ENCODE data around the gene RGL2. TPM values are rescaled to one million over a fixed set of nuclear protein-coding genes. Genes with fewer than 3 reads are reported as not detected.

Gene RGL2
- total RNA-seq, 1 experiment from 2014 or later = 84.4 TPM

GRCh38 chr6:33317669-33318425 is 19.1 kb upstream of the RGL2 start, which contains the start of gene ZBTB22:
Gene ZBTB22, minus strand, starts transcription at chr6:33317744. Its CDS starts 828 bp downstream, at chr6:33316916.
- TF ChIP-seq SIN3A (IDR thresholded peaks at IDR 0.05; ENCODE audit: borderline replicate concordance, insufficient read depth, low read depth, low read length) (no peak), POLR2AphosphoS5 (IDR thresholded peaks at IDR 0.05; ENCODE audit: low read depth, low read length) (peak; percentile 80)
- intact Hi-C loops (cut with micrococcal nuclease; ENCODE audit: unreplicated experiment) = no loop called here
- peaks cover 55% of the 10 kb centered on the region for H3K4me1 ChIP-seq (ENCODE audit: control insufficient read depth, insufficient read depth, low read length)

GRCh38 chr6:33317419-33317668 is 18.6 kb upstream of the RGL2 start:
- H3K36me3 ChIP-seq (ENCODE audit: control insufficient read depth, insufficient read depth, low read length) = peaks cover 16% of the 10 kb centered on the region
- no TSS peak for BruUV-seq (replicated peaks)
- H3K27ac ChIP-seq (ENCODE audit: low read length) = no peak overlapping the region
- POLR2A ChIA-PET = interaction anchor here (0.6 to 1.1 kb wide), 3 partner anchors 18 to 102 kb away, joined by 3 to 6 read pairs (median 5); no protein-coding TSS in a partner anchor
- H3K4me3 ChIP-seq (ENCODE audit: low read depth in 2 of 2, low read length in 2 of 2) = peak overlapping the region; percentile 45 to 60
- in situ Hi-C loops (cut with HindIII; ENCODE audit: low pct_unique_long_range_greater_than_20kb, low sequenced_read_pairs) = no loop called here
- CTCF ChIA-PET = interaction anchor here (0.7 to 1.4 kb wide), 4 partner anchors 13 to 109 kb away, joined by 3 to 6 read pairs (median 4); partner anchors contain the start of gene RGL2
- H3K27me3 ChIP-seq (ENCODE audit: control insufficient read depth, insufficient read depth, low read length) = no peaks in the 10 kb centered on the region
- no peaks in the 10 kb centered on the region for H3K9me3 ChIP-seq (ENCODE audit: control insufficient read depth, insufficient read depth, low read depth, low read length)
- peaks cover 55% of the 10 kb centered on the region for H3K4me1 ChIP-seq (ENCODE audit: control insufficient read depth, insufficient read depth, low read length)
- TF ChIP-seq CTCF (IDR thresholded peaks at IDR 0.05) = no peak
- no peak for TF ChIP-seq POLR2AphosphoS5 (IDR thresholded peaks at IDR 0.05; ENCODE audit: low read depth, low read length)
- no peak for TF ChIP-seq REST (IDR thresholded peaks at IDR 0.05; ENCODE audit: insufficient read depth in 1 of 2, low read depth in 2 of 2, low read length in 1 of 2)
- TF ChIP-seq SIN3A (IDR thresholded peaks at IDR 0.05; ENCODE audit: borderline replicate concordance, insufficient read depth, low read depth, low read length) = no peak
- DNase-seq (ENCODE audit: low read depth, low spot score) (no peak), ATAC-seq (no peak)
- intact Hi-C loops (cut with micrococcal nuclease; ENCODE audit: unreplicated experiment) = no loop called here

More at GRCh38 chr6:33317669-33318425, 19.1 kb upstream of the RGL2 start, which contains the start of gene ZBTB22:
- no peaks in the 10 kb centered on the region for H3K27me3 ChIP-seq (ENCODE audit: control insufficient read depth, insufficient read depth, low read length)
- BruUV-seq (replicated peaks) = no TSS peak
- ChIA-PET POLR2A (interaction anchor here (0.6 to 1.1 kb wide), 4 partner anchors 10 to 1542 kb away, joined by 3 to 6 read pairs (median 3); no protein-coding TSS in a partner anchor), CTCF (interaction anchor here (0.6 to 1.4 kb wide), 7 partner anchors 14 to 383 kb away, joined by 3 to 6 read pairs (median 5); partner anchors contain the start of gene RGL2)
- H3K9me3 ChIP-seq (ENCODE audit: control insufficient read depth, insufficient read depth, low read depth, low read length) = no peaks in the 10 kb centered on the region
- H3K36me3 ChIP-seq (ENCODE audit: control insufficient read depth, insufficient read depth, low read length) = peaks cover 18% of the 10 kb centered on the region
- in situ Hi-C loops (cut with HindIII; ENCODE audit: low pct_unique_long_range_greater_than_20kb, low sequenced_read_pairs) = no loop called here
- peak; percentile 94 for DNase-seq (ENCODE audit: low read depth, low spot score)
- H3K27ac ChIP-seq (ENCODE audit: low read length) = peak within 1 kb of the TSS; percentile 89
- ATAC-seq = peak; percentile 82
- peak within 1 kb of the TSS; percentile 60 to 67 for H3K4me3 ChIP-seq (ENCODE audit: low read depth in 2 of 2, low read length in 2 of 2)
